ENCODE data around the gene NEO1.

NEO1 gene

GRCh38 chr15:73048624-73049295 is 3.5 kb upstream of the NEO1 start:
- H3K4me3 ChIP-seq (ENCODE audit: low read depth in 1 of 2, low read length in 2 of 2): no peak overlapping the region
- H3K27me3 ChIP-seq (ENCODE audit: insufficient read depth, low read length, poor library complexity): peaks cover 34% of the 10 kb centered on the region
- no peak overlapping the region for H3K9ac ChIP-seq (ENCODE audit: low read depth, low read length)
- H3K9me3 ChIP-seq (ENCODE audit: insufficient read depth, low read length, severe bottlenecking): no peaks in the 10 kb centered on the region
- no peaks in the 10 kb centered on the region for H4K20me1 ChIP-seq (ENCODE audit: insufficient read depth, low read length)
- no peak overlapping the region for H3K27ac ChIP-seq (ENCODE audit: low read length)
- no peaks in the 10 kb centered on the region for H3K36me3 ChIP-seq (ENCODE audit: insufficient read depth, low read length)
- no peak for TF ChIP-seq EZH2 (IDR thresholded peaks at IDR 0.05; ENCODE audit: borderline replicate concordance, low read depth, low read length, severe bottlenecking)
- no peak for TF ChIP-seq CTCF (IDR thresholded peaks at IDR 0.05; ENCODE audit: borderline replicate concordance, extremely low read depth, low read length, poor library complexity, severe bottlenecking)
- ATAC-seq (ENCODE audit: insufficient read depth, low read depth) (no peak), DNase-seq (no peak)
- H3K4me2 ChIP-seq (ENCODE audit: insufficient read depth, low read length): no peak overlapping the region
- no peaks in the 10 kb centered on the region for H3K79me2 ChIP-seq (ENCODE audit: insufficient read depth, low read length)
- H3K4me1 ChIP-seq (ENCODE audit: insufficient read depth, low read length): peaks cover 14% of the 10 kb centered on the region
- no peak overlapping the region for H2AFZ ChIP-seq (ENCODE audit: low read depth, low read length)

- DNase-seq (no peak), ATAC-seq (ENCODE audit: insufficient read depth, low read depth) (no peak)
- Histone ChIP-seq H3K4me2 (ENCODE audit: insufficient read depth, low read length) (no peak overlapping the region), H3K36me3 (ENCODE audit: insufficient read depth, low read length) (no peaks in the 10 kb centered on the region), H3K79me2 (ENCODE audit: insufficient read depth, low read length) (no peaks in the 10 kb centered on the region), H3K27ac (ENCODE audit: low read length) (no peak overlapping the region), H3K9ac (ENCODE audit: low read depth, low read length) (no peak overlapping the region), H3K9me3 (ENCODE audit: insufficient read depth, low read length, severe bottlenecking) (no peaks in the 10 kb centered on the region), H3K4me1 (ENCODE audit: insufficient read depth, low read length) (peaks cover 17% of the 10 kb centered on the region), H4K20me1 (ENCODE audit: insufficient read depth, low read length) (no peaks in the 10 kb centered on the region), H3K27me3 (ENCODE audit: insufficient read depth, low read length, poor library complexity) (peaks cover 34% of the 10 kb centered on the region), H2AFZ (ENCODE audit: low read depth, low read length) (no peak overlapping the region), H3K4me3 (ENCODE audit: low read depth in 1 of 2, low read length in 2 of 2) (no peak overlapping the region)
- no peak for TF ChIP-seq EZH2 (IDR thresholded peaks at IDR 0.05; ENCODE audit: borderline replicate concordance, low read depth, low read length, severe bottlenecking)
- no peak for TF ChIP-seq CTCF (IDR thresholded peaks at IDR 0.05; ENCODE audit: borderline replicate concordance, extremely low read depth, low read length, poor library complexity, severe bottlenecking)
Observed at GRCh38 chr15:73049564-73050215, 2.6 kb upstream of the NEO1 start.

- DNase-seq (no peak), ATAC-seq (ENCODE audit: insufficient read depth, low read depth) (no peak)
- no peak overlapping the region for H2AFZ ChIP-seq (ENCODE audit: low read depth, low read length)
- H3K27ac ChIP-seq (ENCODE audit: low read length): no peak overlapping the region
- TF ChIP-seq EZH2 (IDR thresholded peaks at IDR 0.05; ENCODE audit: borderline replicate concordance, low read depth, low read length, severe bottlenecking) (no peak), CTCF (IDR thresholded peaks at IDR 0.05; ENCODE audit: borderline replicate concordance, extremely low read depth, low read length, poor library complexity, severe bottlenecking) (no peak)
- peak overlapping the region; percentile 82; the same call in 1 of the 2 replicates for H3K4me2 ChIP-seq (ENCODE audit: insufficient read depth, low read length)
- H3K9ac ChIP-seq (ENCODE audit: low read depth, low read length): no peak overlapping the region
- H3K27me3 ChIP-seq (ENCODE audit: insufficient read depth, low read length, poor library complexity): peaks cover 34% of the 10 kb centered on the region
- no peaks in the 10 kb centered on the region for H3K9me3 ChIP-seq (ENCODE audit: insufficient read depth, low read length, severe bottlenecking)
- no peaks in the 10 kb centered on the region for H4K20me1 ChIP-seq (ENCODE audit: insufficient read depth, low read length)
- H3K36me3 ChIP-seq (ENCODE audit: insufficient read depth, low read length): no peaks in the 10 kb centered on the region
- H3K4me3 ChIP-seq (ENCODE audit: low read depth in 1 of 2, low read length in 2 of 2): no peak overlapping the region; a peak in 1 of 4 replicates
- H3K4me1 ChIP-seq (ENCODE audit: insufficient read depth, low read length): peaks cover 17% of the 10 kb centered on the region
- H3K79me2 ChIP-seq (ENCODE audit: insufficient read depth, low read length): no peaks in the 10 kb centered on the region
Observed at GRCh38 chr15:73050561-73051295, 1.5 kb upstream of the NEO1 start.
